ENCODE results near the gene TERT.

DNA sequence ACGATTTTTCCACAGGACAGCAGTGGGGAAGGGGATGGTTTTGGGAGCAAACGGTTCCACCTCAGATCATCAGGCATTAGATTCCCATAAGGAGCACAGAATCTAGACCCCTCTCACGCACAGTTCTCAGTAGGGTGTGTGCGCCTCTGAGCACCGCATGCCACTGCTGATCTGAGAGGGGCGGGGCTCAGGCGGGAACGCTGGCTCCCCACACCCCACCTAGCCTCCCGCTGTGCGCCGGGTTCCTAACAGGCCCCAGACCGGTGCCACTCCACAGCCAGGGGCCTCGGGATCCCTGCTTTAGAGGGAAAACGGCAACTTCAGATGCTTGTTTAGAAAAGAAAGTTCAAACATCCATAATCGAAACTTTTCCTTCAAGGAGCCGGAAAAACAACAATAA is 20.4 kb downstream of the TERT start:
- TF ChIP-seq, protein P1, sequence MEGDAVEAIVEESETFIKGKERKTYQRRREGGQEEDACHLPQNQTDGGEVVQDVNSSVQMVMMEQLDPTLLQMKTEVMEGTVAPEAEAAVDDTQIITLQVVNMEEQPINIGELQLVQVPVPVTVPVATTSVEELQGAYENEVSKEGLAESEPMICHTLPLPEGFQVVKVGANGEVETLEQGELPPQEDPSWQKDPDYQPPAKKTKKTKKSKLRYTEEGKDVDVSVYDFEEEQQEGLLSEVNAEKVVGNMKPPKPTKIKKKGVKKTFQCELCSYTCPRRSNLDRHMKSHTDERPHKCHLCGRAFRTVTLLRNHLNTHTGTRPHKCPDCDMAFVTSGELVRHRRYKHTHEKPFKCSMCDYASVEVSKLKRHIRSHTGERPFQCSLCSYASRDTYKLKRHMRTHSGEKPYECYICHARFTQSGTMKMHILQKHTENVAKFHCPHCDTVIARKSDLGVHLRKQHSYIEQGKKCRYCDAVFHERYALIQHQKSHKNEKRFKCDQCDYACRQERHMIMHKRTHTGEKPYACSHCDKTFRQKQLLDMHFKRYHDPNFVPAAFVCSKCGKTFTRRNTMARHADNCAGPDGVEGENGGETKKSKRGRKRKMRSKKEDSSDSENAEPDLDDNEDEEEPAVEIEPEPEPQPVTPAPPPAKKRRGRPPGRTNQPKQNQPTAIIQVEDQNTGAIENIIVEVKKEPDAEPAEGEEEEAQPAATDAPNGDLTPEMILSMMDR (IDR thresholded peaks at IDR 0.05), result no peak
- TF ChIP-seq POLR2AphosphoS5 (IDR thresholded peaks at IDR 0.05) (no peak), EP300 (IDR thresholded peaks at IDR 0.05) (no peak)

Data from sigmoid colon (tissue), 4 donors.